Renal pelvis (tissue), 4 donors: ENCODE results near the gene ZNF770. TPM values are rescaled to one million over a fixed set of nuclear protein-coding genes. Genes with fewer than 3 reads are reported as not detected.
"Not testable (repeated sequence)": the region's sequence is repeated elsewhere in the genome, so short reads cannot be mapped to it uniquely, and the experiment has no call there.

ENCODE experiments used
- DNase-seq: peaks from one replicate; pipeline ENCODE4 v3.0.0-alpha.2; 2013
- polyA plus RNA-seq, 3 donors: library from polyadenylated mRNA; unstranded; fragments of 120-200 nt; gene quantifications; one replicate each; pipeline ENCODE4 v1.2.1, GENCODE V29; 2013; ENCODE audit not compliant: insufficient read length in 3 of 3

Gene ZNF770
- polyA plus RNA-seq, 3 donors: 54.0 to 68.5 (median 67.6) TPM

- DNase-seq: peak; percentile 67
Observed at GRCh38 chr15:34986771-34987480, 1.2 kb downstream of the ZNF770 start.

GRCh38 chr15:34986326-34986725 lies 1.8 kb downstream of the ZNF770 start:
- DNase-seq: no peak

GRCh38 chr15:34984889-34985630 lies 3.0 kb downstream of the ZNF770 start:
- no peak for DNase-seq

GRCh38 chr15:34976743-34977142 lies 11.3 kb downstream of the ZNF770 start:
- DNase-seq: no peak

GRCh38 chr15:34976073-34976472 lies 12.0 kb downstream of the ZNF770 start:
- DNase-seq: no peak

GRCh38 chr15:34973512-34973911 lies 14.6 kb downstream of the ZNF770 start:
- DNase-seq: no peak

GRCh38 chr15:34970098-34970643 lies 17.9 kb downstream of the ZNF770 start:
- DNase-seq: not testable (repeated sequence)

GRCh38 chr15:34969340-34970097 lies 18.6 kb downstream of the ZNF770 start, which contains the start of gene AQR:
TSS of gene AQR (minus strand) at chr15:34969742. CDS start at chr15:34969613, 129 bp downstream.
- DNase-seq: peak; percentile 96

GRCh38 chr15:34964277-34964676 lies 23.8 kb downstream of the ZNF770 start:
- no peak for DNase-seq

GRCh38 chr15:34953851-34954250 lies 34.2 kb downstream of the ZNF770 start:
- DNase-seq: no peak

- no peak for DNase-seq
Observed at GRCh38 chr15:34952481-34952880, 35.6 kb downstream of the ZNF770 start.

- DNase-seq: no peak
Observed at GRCh38 chr15:34951993-34952392, 36.1 kb downstream of the ZNF770 start.

GRCh38 chr15:34944936-34945335 lies 43.2 kb downstream of the ZNF770 start:
- DNase-seq: no peak

- DNase-seq: no peak
Observed at GRCh38 chr15:34943711-34944110, 44.4 kb downstream of the ZNF770 start.

GRCh38 chr15:34943264-34943663 lies 44.8 kb downstream of the ZNF770 start:
- not testable (repeated sequence) for DNase-seq

- peak; percentile 24 for DNase-seq
Observed at GRCh38 chr15:34942363-34942762, 45.7 kb downstream of the ZNF770 start.

GRCh38 chr15:34941831-34942230 lies 46.3 kb downstream of the ZNF770 start:
- DNase-seq: no peak

GRCh38 chr15:34941185-34941698 lies 46.8 kb downstream of the ZNF770 start:
- no peak for DNase-seq

- DNase-seq: no peak
Observed at GRCh38 chr15:34933432-34933975, 54.6 kb downstream of the ZNF770 start.

GRCh38 chr15:34928349-34928748 lies 59.7 kb downstream of the ZNF770 start:
- DNase-seq: not testable (repeated sequence)
